ENCODE results near the gene ULK1. TPM values are rescaled to one million over a fixed set of nuclear protein-coding genes. Genes with fewer than 3 reads are reported as not detected.

ULK1 gene
- total and polyA plus RNA-seq, 2 of the 13 experiments (the other 11 are each of a cell fraction or from before 2014, with no cell fraction given): 2.8 to 10.1 TPM

DNA sequence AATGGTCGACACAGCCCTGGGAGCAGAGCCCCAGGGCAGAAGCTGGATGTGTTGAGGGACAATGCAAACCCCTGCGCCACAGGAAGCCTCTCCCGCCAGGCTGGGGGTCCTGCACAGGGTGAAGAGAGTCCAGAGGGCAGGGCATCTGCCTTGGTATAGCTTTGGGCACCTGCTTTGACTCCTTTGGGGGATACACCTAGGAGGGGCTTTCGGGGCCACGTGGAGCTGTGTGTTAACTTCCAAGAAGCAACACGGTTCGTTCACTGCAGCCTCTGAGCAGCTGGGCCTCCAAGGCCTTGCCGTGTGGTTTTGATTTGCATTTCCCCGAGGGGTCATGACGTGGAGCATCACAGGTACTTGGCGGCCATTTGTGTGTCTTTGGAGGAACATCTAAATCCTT is 28.8 kb downstream of the ULK1 start:
- H3K27ac ChIP-seq (ENCODE audit: extremely low read length, insufficient read depth, low read length): no peak overlapping the region
- H3K9ac ChIP-seq (ENCODE audit: insufficient read depth, low read depth, low read length): no peak overlapping the region
- H3K36me3 ChIP-seq (replicated peaks in 1 of 2; ENCODE audit: control insufficient read depth in 1 of 2, insufficient read depth in 2 of 2, low read length in 2 of 2): peaks cover 4 to 13% of the 10 kb centered on the region in 2 experiments; a peak in 4 of 5 replicates
- no peak for DNase-seq (ENCODE audit: low spot score)
- no peak overlapping the region for H3K4me3 ChIP-seq (replicated peaks in 1 of 3; ENCODE audit: insufficient read depth in 1 of 3, low read depth in 2 of 3, low read length in 3 of 3)
- ChIA-PET POLR2A (no interaction called here), CTCF (ENCODE audit: low intra/inter-chr PET ratio, low total read pairs) (no interaction called here)
- intact Hi-C loops (cut with micrococcal nuclease; ENCODE audit: unreplicated experiment) (loop anchor here (10.0 kb wide), 1 partner anchor 88 kb away; no protein-coding TSS in a partner anchor), in situ Hi-C loops (cut with HindIII; ENCODE audit: extremely low pct_ligation_motif_present, low pct_unique_long_range_greater_than_20kb) (no loop called here)
- no peaks in the 10 kb centered on the region for H4K20me1 ChIP-seq (ENCODE audit: insufficient read depth, low read length)
- no peaks in the 10 kb centered on the region for H3K9me3 ChIP-seq (ENCODE audit: low read length)
- H3K79me2 ChIP-seq (ENCODE audit: insufficient read depth, low read length): no peaks in the 10 kb centered on the region
- H3K27me3 ChIP-seq (ENCODE audit: control insufficient read depth in 1 of 2, insufficient read depth in 2 of 2, low read length in 2 of 2): no peaks in the 10 kb centered on the region
- TF ChIP-seq AGO2 (optimal IDR thresholded peaks at IDR 0.05; ENCODE audit: low read depth, low read length) (peak; percentile 38), RBM22 (optimal IDR thresholded peaks at IDR 0.05; ENCODE audit: low read length) (peak; percentile 61), PLRG1 (conservative IDR thresholded peaks at IDR 0.05) (no peak), LCORL (IDR thresholded peaks at IDR 0.05) (no peak), LCORL (CRISPR knock-in tag; IDR thresholded peaks at IDR 0.05) (no peak), POLR2G (IDR thresholded peaks at IDR 0.05; ENCODE audit: low read depth, low read length) (peak; percentile 51; the same call in 1 of the 2 replicates)
- ATAC-seq: no peak
- no peak overlapping the region for H3K4me2 ChIP-seq (ENCODE audit: low read depth, low read length)
- H3K4me1 ChIP-seq (ENCODE audit: insufficient read depth, low read length): peaks cover 5% of the 10 kb centered on the region; the same call in 1 of the 2 replicates
- 86% methylated on average over 8 of the region's 11 CpGs for WGBS (ENCODE audit: low lambda C conversion rate)
- FAIRE-seq: no peak
- H2AFZ ChIP-seq (ENCODE audit: low read length): no peak overlapping the region
- no TSS peak for BruUV-seq (replicated peaks)

DNA sequence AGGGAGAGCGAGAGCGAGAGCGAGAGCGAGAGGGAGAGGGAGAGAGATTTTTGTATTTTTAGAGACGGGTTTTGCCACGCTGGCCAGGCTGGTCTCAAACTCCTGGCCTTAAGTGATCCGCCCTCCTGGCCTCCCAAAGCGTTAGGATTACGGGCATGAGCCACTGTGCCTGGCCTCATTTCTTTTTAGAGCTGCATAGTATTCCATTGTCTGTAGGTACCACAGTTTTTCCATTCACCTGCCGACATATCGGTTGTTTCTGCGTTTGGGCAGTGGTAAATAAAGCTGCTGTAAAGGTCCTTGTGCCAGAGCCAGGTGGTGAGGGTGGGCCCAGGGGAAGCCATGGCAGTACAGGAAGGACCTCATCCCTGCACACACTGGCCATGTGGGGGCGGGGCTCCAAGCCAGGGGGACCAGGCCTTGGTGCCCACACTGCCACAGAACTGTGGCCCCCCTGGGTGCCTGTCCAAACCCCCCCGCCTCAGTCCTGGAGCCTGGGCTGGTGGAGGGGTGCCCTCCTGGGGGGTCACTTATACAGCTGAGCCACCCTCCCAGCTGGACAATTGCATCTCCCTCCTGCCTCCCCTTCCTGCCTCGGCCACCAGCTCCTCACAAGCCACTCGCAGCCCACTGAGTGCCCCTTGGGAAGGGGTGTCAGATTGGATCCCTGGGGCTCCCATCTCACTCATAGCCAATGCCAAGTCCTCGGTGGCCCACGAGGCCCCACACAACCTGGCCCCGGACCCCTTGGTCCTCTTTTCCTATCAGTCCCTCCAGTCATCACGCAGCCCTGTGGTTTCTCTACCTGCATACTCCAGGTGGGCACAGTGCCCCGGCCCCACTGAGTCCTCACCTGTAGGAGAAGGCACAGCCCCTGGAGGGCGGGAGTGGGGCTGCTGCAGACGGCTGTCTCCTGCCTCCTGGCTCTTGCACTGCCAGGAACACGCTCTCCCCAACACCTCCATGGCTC is 33.0 kb downstream of the ULK1 start:
- no peak overlapping the region for H3K4me3 ChIP-seq (replicated peaks in 1 of 3; ENCODE audit: insufficient read depth in 1 of 3, low read depth in 2 of 3, low read length in 3 of 3)
- ATAC-seq: no peak
- POLR2A ChIA-PET: interaction anchor here (0.8 to 1.0 kb wide), 4 partner anchors 13 to 67 kb away, joined by 3 to 6 read pairs (median 5); no protein-coding TSS in a partner anchor
- H3K36me3 ChIP-seq (replicated peaks in 1 of 2; ENCODE audit: control insufficient read depth in 1 of 2, insufficient read depth in 2 of 2, low read length in 2 of 2): peaks cover 4 to 7% of the 10 kb centered on the region in 2 experiments
- H3K79me2 ChIP-seq (ENCODE audit: insufficient read depth, low read length): peaks cover 16% of the 10 kb centered on the region
- H2AFZ ChIP-seq (ENCODE audit: low read length): no peak overlapping the region
- CTCF ChIA-PET (ENCODE audit: low intra/inter-chr PET ratio, low total read pairs): no interaction called here
- BruUV-seq (replicated peaks): TSS peak; percentile 70
- no peaks in the 10 kb centered on the region for H4K20me1 ChIP-seq (ENCODE audit: insufficient read depth, low read length)
- FAIRE-seq: no peak
- in situ Hi-C loops (cut with HindIII; ENCODE audit: extremely low pct_ligation_motif_present, low pct_unique_long_range_greater_than_20kb) (no loop called here), intact Hi-C loops (cut with micrococcal nuclease; ENCODE audit: unreplicated experiment) (loop anchor here (5.0 to 10.0 kb wide), 2 partner anchors 65 to 93 kb away; no protein-coding TSS in a partner anchor)
- no peaks in the 10 kb centered on the region for H3K9me3 ChIP-seq (ENCODE audit: low read length)
- H3K4me2 ChIP-seq (ENCODE audit: low read depth, low read length): peak overlapping the region; percentile 76; the same call in 1 of the 2 replicates
- DNase-seq (ENCODE audit: low spot score): no peak
- WGBS (ENCODE audit: low lambda C conversion rate): 84% methylated on average over 23 of the region's 24 CpGs
- H3K27ac ChIP-seq (ENCODE audit: extremely low read length, insufficient read depth, low read length): no peak overlapping the region
- H3K4me1 ChIP-seq (ENCODE audit: insufficient read depth, low read length): peaks cover 18% of the 10 kb centered on the region
- H3K27me3 ChIP-seq (ENCODE audit: control insufficient read depth in 1 of 2, insufficient read depth in 2 of 2, low read length in 2 of 2): no peaks in the 10 kb centered on the region
- no peak overlapping the region for H3K9ac ChIP-seq (ENCODE audit: insufficient read depth, low read depth, low read length)
- 0 out of 2 replicates have a peak, but pooled peaks have one; percentile 45 for TF ChIP-seq HNRNPL (IDR thresholded peaks at IDR 0.05; ENCODE audit: low read depth, low read length)
- TF ChIP-seq, protein P1, sequence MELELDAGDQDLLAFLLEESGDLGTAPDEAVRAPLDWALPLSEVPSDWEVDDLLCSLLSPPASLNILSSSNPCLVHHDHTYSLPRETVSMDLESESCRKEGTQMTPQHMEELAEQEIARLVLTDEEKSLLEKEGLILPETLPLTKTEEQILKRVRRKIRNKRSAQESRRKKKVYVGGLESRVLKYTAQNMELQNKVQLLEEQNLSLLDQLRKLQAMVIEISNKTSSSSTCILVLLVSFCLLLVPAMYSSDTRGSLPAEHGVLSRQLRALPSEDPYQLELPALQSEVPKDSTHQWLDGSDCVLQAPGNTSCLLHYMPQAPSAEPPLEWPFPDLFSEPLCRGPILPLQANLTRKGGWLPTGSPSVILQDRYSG (CRISPR knock-in tag; IDR thresholded peaks at IDR 0.05): no peak

Data from HepG2 (cell line).